ENCODE data around the gene ADAR. TPM values are rescaled to one million over a fixed set of nuclear protein-coding genes. Genes with fewer than 3 reads are reported as not detected.

The ADAR gene
- polyA plus RNA-seq, 1 donor (not counting 4 experiments of a cell fraction or from before 2014, with no cell fraction given), result 148 TPM

- dilution Hi-C loops (cut with MboI; ENCODE audit: extremely low pct_ligation_motif_present, low sequenced_read_pairs), result no loop called here
- Histone ChIP-seq H3K9me1 (ENCODE audit: control insufficient read depth, extremely low read depth, insufficient read depth, low read length) (no peaks in the 10 kb centered on the region), H3K27me3 (ENCODE audit: control insufficient read depth, extremely low read depth, insufficient read depth, low read length) (no peaks in the 10 kb centered on the region), H3K36me3 (ENCODE audit: control insufficient read depth in 2 of 2, extremely low read depth in 1 of 2, insufficient read depth in 2 of 2, low read length in 2 of 2) (no peaks in the 10 kb centered on the region), H3K9me3 (ENCODE audit: control insufficient read depth, low read depth, low read length) (no peaks in the 10 kb centered on the region), H3K27ac (ENCODE audit: control insufficient read depth, insufficient read depth, low read length) (no peak overlapping the region), H3K4me1 (ENCODE audit: control insufficient read depth, extremely low read depth, insufficient read depth, low read length) (peaks cover 28% of the 10 kb centered on the region), H3K9ac (ENCODE audit: control insufficient read depth, extremely low read depth, insufficient read depth, low read length) (no peak overlapping the region), H2AFZ (ENCODE audit: control insufficient read depth, low read length) (no peak overlapping the region), H3K4me2 (ENCODE audit: control insufficient read depth, extremely low read depth, insufficient read depth, low read depth, low read length) (no peak overlapping the region), H3K4me3 (ENCODE audit: control insufficient read depth in 2 of 3, extremely low read depth in 1 of 3, insufficient read depth in 2 of 3, low read depth in 1 of 3, low read length in 3 of 3) (no peak overlapping the region), H4K20me1 (ENCODE audit: control insufficient read depth, extremely low read depth, insufficient read depth, low read length) (peaks cover 2% of the 10 kb centered on the region), H3K79me2 (ENCODE audit: control insufficient read depth, insufficient read depth, low read length) (peaks cover 73% of the 10 kb centered on the region)
- FAIRE-seq (no peak), DNase-seq (ENCODE audit: low read depth, low spot score) (no peak)
- TF ChIP-seq EZH2 (IDR thresholded peaks at IDR 0.05; ENCODE audit: low read length) (no peak), CTCF (optimal IDR thresholded peaks at IDR 0.05 in 1 of 3, IDR thresholded peaks at IDR 0.05 in 1 of 3, conservative IDR thresholded peaks at IDR 0.05 in 1 of 3; ENCODE audit: extremely low read depth in 1 of 3, insufficient read depth in 2 of 3, low read length in 3 of 3) (no peak)
These were observed 17.0 kb upstream of the ADAR start for GRCh38 chr1:154624746-154625643.

- no peak overlapping the region for H2AFZ ChIP-seq (ENCODE audit: control insufficient read depth, low read length)
- peaks cover 90% of the 10 kb centered on the region for H3K79me2 ChIP-seq (ENCODE audit: control insufficient read depth, insufficient read depth, low read length)
- H4K20me1 ChIP-seq (ENCODE audit: control insufficient read depth, extremely low read depth, insufficient read depth, low read length), result peaks cover 2% of the 10 kb centered on the region
- H3K36me3 ChIP-seq (ENCODE audit: control insufficient read depth in 2 of 2, extremely low read depth in 1 of 2, insufficient read depth in 2 of 2, low read length in 2 of 2), result no peaks in the 10 kb centered on the region
- H3K9me1 ChIP-seq (ENCODE audit: control insufficient read depth, extremely low read depth, insufficient read depth, low read length), result no peaks in the 10 kb centered on the region
- H3K9me3 ChIP-seq (ENCODE audit: control insufficient read depth, low read depth, low read length), result no peaks in the 10 kb centered on the region
- TF ChIP-seq CTCF (optimal IDR thresholded peaks at IDR 0.05 in 1 of 3, IDR thresholded peaks at IDR 0.05 in 1 of 3, conservative IDR thresholded peaks at IDR 0.05 in 1 of 3; ENCODE audit: extremely low read depth in 1 of 3, insufficient read depth in 2 of 3, low read length in 3 of 3), result no peak
- no peak for TF ChIP-seq EZH2 (IDR thresholded peaks at IDR 0.05; ENCODE audit: low read length)
- peaks cover 28% of the 10 kb centered on the region for H3K4me1 ChIP-seq (ENCODE audit: control insufficient read depth, extremely low read depth, insufficient read depth, low read length)
- H3K9ac ChIP-seq (ENCODE audit: control insufficient read depth, extremely low read depth, insufficient read depth, low read length), result no peak overlapping the region
- no peak overlapping the region for H3K27ac ChIP-seq (ENCODE audit: control insufficient read depth, insufficient read depth, low read length)
- no peak overlapping the region for H3K4me3 ChIP-seq (ENCODE audit: control insufficient read depth in 2 of 3, extremely low read depth in 1 of 3, insufficient read depth in 2 of 3, low read depth in 1 of 3, low read length in 3 of 3)
- dilution Hi-C loops (cut with MboI; ENCODE audit: extremely low pct_ligation_motif_present, low sequenced_read_pairs), result no loop called here
- no peaks in the 10 kb centered on the region for H3K27me3 ChIP-seq (ENCODE audit: control insufficient read depth, extremely low read depth, insufficient read depth, low read length)
- DNase-seq (ENCODE audit: low read depth, low spot score) (no peak), FAIRE-seq (no peak)
- H3K4me2 ChIP-seq (ENCODE audit: control insufficient read depth, extremely low read depth, insufficient read depth, low read depth, low read length), result no peak overlapping the region
These were observed 15.4 kb upstream of the ADAR start for GRCh38 chr1:154623358-154623757.
